ENCODE measurements around the gene NPLOC4. TPM values are rescaled to one million over a fixed set of nuclear protein-coding genes. Genes with fewer than 3 reads are reported as not detected.

NPLOC4 gene
- total RNA-seq, 1 donor from 2014 or later = 102 TPM

- Mint-ChIP-seq H3K4me3 (ENCODE audit: low read depth) (no peak overlapping the region), H3K9me3 (ENCODE audit: low read depth) (no peaks in the 10 kb centered on the region), H3K36me3 (ENCODE audit: insufficient read depth) (peaks cover 21% of the 10 kb centered on the region), H3K27ac (no peak overlapping the region), H3K27me3 (no peaks in the 10 kb centered on the region), H3K4me1 (ENCODE audit: low read depth) (peaks cover 25% of the 10 kb centered on the region)
- no peak for DNase-seq (ENCODE audit: low spot score, unreplicated experiment)
- TF ChIP-seq, protein P1, sequence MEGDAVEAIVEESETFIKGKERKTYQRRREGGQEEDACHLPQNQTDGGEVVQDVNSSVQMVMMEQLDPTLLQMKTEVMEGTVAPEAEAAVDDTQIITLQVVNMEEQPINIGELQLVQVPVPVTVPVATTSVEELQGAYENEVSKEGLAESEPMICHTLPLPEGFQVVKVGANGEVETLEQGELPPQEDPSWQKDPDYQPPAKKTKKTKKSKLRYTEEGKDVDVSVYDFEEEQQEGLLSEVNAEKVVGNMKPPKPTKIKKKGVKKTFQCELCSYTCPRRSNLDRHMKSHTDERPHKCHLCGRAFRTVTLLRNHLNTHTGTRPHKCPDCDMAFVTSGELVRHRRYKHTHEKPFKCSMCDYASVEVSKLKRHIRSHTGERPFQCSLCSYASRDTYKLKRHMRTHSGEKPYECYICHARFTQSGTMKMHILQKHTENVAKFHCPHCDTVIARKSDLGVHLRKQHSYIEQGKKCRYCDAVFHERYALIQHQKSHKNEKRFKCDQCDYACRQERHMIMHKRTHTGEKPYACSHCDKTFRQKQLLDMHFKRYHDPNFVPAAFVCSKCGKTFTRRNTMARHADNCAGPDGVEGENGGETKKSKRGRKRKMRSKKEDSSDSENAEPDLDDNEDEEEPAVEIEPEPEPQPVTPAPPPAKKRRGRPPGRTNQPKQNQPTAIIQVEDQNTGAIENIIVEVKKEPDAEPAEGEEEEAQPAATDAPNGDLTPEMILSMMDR (IDR thresholded peaks at IDR 0.05; ENCODE audit: unreplicated experiment) = no peak
Observed at GRCh38 chr17:81574643-81574956, 62.3 kb downstream of the NPLOC4 start.

DNA sequence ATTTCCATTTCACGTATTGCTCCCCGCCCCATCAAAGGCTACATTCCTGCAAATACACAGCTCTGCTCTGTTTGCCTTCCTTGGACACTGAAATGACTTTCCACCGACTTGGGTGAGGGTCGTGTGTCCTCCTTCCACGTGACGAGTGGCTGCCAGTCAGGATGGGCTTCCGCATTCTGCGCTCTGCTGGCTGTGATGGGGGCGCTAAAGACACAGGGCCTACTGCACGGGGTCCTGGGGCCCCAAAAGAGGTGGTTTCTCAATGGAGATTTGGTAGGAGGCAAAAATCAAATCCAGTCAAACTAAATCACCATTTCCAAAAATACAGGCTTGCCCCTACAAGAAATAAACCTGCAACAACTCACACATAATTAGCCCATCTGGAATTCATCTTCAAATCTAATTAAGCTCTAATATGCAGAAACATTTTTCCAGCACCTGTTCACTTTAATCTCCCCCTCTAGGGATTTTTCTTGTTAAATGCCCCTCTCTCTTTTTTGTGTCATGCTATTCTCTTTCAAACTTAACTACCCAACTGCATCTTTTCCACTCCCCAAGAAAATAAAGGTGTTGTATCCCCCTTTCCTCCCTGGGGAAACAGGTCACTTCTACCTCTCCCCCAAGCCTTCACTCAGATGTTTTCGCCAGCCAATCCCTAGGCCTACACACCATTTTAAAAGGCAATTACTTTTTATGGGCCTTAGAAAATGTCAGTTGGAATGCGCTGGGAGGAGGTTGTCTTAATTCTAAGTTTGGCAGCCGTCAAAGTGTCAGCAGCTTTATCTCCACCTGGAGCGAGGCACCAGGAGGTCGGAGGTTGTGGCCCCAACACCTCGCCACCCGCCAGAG lies 62.9 kb downstream of the NPLOC4 start:
- no peak overlapping the region for H3K4me3 Mint-ChIP-seq (ENCODE audit: low read depth)
- peaks cover 25% of the 10 kb centered on the region for H3K4me1 Mint-ChIP-seq (ENCODE audit: low read depth)
- peaks cover 17% of the 10 kb centered on the region for H3K36me3 Mint-ChIP-seq (ENCODE audit: insufficient read depth)
- no peaks in the 10 kb centered on the region for H3K27me3 Mint-ChIP-seq
- DNase-seq (ENCODE audit: low spot score, unreplicated experiment) = no peak
- TF ChIP-seq, protein P1 (IDR thresholded peaks at IDR 0.05; ENCODE audit: unreplicated experiment) = no peak
- H3K9me3 Mint-ChIP-seq (ENCODE audit: low read depth) = no peaks in the 10 kb centered on the region
- no peak overlapping the region for H3K27ac Mint-ChIP-seq

DNA sequence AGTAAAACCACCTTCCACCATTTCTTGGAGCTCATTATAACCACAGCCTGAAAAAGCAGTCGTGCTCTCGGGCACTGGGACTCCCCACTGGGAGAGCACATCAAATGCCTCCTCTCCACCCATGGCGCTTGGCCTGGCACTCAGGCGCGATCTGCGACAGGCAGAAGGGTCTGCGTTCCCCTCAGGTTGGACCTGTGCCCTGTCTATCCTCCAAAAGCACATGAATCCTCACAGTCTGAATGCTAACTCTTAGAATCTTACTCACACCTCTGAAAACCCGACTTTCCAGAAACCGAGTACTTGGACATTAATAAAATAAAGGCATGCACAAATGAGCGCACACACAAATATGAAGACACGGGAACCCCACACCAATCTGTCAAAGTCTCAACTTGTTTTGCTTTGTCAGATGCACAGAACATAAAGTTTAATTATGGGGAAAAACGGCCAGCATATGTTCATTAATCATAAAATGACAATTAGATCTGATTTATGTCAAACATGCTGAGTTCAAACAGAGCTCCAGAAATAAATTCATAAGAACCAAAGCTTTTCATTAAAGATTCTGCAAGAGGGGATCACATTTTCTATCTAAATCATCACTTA lies 64.2 kb downstream of the NPLOC4 start:
- peaks cover 21% of the 10 kb centered on the region for H3K4me1 Mint-ChIP-seq (ENCODE audit: low read depth)
- no peak for DNase-seq (ENCODE audit: low spot score, unreplicated experiment)
- no peak overlapping the region for H3K4me3 Mint-ChIP-seq (ENCODE audit: low read depth)
- no peak overlapping the region for H3K27ac Mint-ChIP-seq
- TF ChIP-seq, protein P1 (IDR thresholded peaks at IDR 0.05; ENCODE audit: unreplicated experiment) = no peak
- no peaks in the 10 kb centered on the region for H3K27me3 Mint-ChIP-seq
- peaks cover 16% of the 10 kb centered on the region for H3K36me3 Mint-ChIP-seq (ENCODE audit: insufficient read depth)
- H3K9me3 Mint-ChIP-seq (ENCODE audit: low read depth) = no peaks in the 10 kb centered on the region

DNA sequence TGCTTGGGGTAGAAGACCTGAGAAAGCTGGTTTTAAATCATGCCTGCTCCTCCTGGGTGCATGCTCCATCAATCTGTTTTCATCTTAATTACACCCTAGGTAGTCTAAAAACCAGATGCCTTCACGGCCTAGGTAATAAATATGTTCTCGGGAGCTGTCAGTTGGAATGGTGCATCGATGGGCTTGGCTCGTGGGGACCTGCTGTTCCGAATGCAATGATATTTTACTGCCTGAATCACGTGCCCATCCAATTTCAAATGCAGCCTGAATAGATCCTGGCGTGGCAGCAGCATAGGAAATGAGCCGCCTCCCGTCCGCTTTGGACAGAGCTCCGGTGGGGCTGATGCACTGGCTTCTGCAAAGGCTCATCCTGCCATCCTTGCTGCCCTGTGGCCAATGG lies 65.9 kb downstream of the NPLOC4 start:
- DNase-seq (ENCODE audit: low spot score, unreplicated experiment) = no peak
- Mint-ChIP-seq H3K36me3 (ENCODE audit: insufficient read depth) (peaks cover 16% of the 10 kb centered on the region), H3K4me1 (ENCODE audit: low read depth) (peaks cover 4% of the 10 kb centered on the region), H3K9me3 (ENCODE audit: low read depth) (no peaks in the 10 kb centered on the region), H3K4me3 (ENCODE audit: low read depth) (no peak overlapping the region), H3K27ac (no peak overlapping the region), H3K27me3 (no peaks in the 10 kb centered on the region)
- TF ChIP-seq, protein P1 (IDR thresholded peaks at IDR 0.05; ENCODE audit: unreplicated experiment) = no peak

GRCh38 chr17:81569986-81570514 lies 66.9 kb downstream of the NPLOC4 start:
- no peaks in the 10 kb centered on the region for H3K4me1 Mint-ChIP-seq (ENCODE audit: low read depth)
- no peaks in the 10 kb centered on the region for H3K27me3 Mint-ChIP-seq
- TF ChIP-seq, protein P1 (IDR thresholded peaks at IDR 0.05; ENCODE audit: unreplicated experiment) = no peak
- no peaks in the 10 kb centered on the region for H3K9me3 Mint-ChIP-seq (ENCODE audit: low read depth)
- no peak for DNase-seq (ENCODE audit: low spot score, unreplicated experiment)
- H3K36me3 Mint-ChIP-seq (ENCODE audit: insufficient read depth) = peaks cover 18% of the 10 kb centered on the region
- no peak overlapping the region for H3K4me3 Mint-ChIP-seq (ENCODE audit: low read depth)
- no peak overlapping the region for H3K27ac Mint-ChIP-seq

Data from progenitor cell of endocrine pancreas (in vitro differentiated cells).